GM12872 (cell line): ENCODE data around the gene MAP3K1.

Experiments used
- CTCF ChIP-seq: IDR thresholded peaks from 3 replicates; pipeline ENCODE4 v1.5.1; 2011; ENCODE audit warnings: low read depth, mild to moderate bottlenecking, low read length, moderate library complexity; ENCODE audit not compliant: insufficient read depth

Gene MAP3K1

DNA sequence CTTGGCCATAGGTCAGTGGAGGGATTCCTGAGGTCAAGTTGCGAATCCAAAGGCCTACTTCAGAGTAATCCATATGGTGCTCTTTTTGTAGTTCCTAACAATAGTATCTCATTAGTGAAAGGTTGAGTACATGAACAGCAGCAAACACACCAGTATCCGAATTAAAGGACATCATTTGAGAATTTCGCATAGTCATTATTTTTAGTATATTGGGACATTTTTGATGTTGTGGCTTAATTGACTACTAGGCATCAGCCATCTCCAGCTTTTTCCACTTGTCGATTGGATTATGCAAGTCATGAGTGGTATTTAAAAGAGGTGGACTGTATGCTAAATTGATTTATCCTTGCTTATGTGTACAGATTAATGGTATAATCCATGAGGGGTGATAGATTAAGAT, 23.7 kb downstream of the MAP3K1 start:
- no peak for TF ChIP-seq CTCF

DNA sequence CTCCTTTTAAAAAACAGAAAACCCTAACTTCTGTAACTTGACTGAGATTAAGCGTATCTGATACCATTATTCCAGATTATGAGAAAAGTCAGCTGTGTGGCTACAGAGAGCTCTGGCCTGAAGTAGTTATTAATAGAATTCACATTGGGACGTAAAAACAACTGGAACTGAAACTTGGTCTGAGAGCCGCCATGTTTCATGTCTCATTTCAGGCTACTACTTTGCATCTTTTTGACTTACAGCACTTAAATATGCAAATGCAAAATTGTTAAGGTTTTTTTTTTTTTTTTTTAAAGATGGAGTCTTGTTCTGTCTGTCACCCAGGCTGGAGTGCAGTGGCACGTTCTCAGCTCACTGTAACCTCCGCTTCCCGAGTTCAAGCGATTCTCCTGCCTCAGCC, 25.2 kb downstream of the MAP3K1 start:
- no peak for TF ChIP-seq CTCF

GRCh38 chr5:56845277-56845676, 29.9 kb downstream of the MAP3K1 start:
- TF ChIP-seq CTCF = no peak

DNA sequence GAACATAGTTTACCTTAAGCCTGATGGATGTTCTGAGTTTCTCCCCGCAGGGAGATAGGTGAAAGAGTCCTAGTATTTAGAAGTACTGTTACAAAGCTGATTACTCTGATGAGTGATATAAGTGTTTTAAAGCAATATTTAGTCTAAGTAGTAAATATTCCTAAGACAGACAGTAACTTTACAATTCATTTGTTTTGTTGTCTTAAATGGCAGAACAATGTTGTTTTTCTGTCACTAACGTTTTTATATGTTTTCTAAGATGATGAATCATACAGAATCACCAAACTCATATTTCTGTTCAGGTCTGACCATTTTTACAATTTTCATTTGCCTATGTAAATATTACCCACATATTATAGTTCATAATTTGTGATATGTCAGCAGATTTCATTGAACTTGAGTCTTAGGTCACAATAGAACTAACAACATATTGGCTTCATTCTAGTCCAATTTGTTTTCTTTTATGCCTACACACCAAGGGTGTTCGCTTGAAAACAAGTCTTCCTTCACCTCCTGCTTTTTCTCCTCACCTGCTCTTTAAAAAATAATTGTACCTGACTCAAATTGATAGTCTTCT, 30.6 kb downstream of the MAP3K1 start:
- no peak for TF ChIP-seq CTCF

DNA sequence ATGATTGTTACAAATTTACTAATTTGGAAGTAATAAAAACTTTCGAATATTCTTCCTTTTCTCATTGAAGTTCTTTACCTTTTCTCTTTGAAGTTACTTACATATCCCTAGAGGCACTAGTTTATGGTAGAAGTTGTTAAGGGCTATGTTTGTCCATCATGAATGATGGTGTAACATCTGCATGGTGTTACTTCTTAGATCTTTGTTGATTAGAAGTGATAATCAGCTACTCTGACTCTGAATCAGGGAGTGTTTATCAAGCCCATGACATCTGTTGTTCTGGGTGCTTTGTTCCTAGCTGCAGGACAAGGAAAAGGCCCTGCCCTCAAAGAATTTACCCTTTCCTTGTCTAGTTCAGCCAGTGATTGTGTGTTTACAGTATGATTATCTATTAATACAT, 32.9 kb downstream of the MAP3K1 start:
- no peak for TF ChIP-seq CTCF

DNA sequence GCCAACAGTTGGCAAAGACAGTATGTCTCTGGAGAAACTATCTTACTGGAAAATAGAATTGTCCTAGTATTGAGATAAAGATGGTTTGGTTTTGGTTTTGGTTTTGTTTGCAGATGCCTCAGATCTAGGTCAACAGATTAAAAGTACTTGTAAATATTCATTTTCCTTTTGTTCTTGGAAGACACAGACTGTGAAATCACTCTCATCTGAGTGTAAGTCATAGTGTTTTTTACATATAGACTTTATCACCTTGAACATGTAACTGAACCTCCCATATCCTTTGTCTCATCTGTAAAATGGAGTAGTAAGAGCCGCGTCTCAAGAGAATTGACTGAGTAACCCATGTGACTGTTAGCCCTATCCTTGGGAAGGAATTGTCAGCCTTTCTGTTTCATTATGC, 34.3 kb downstream of the MAP3K1 start:
- TF ChIP-seq CTCF = no peak

- TF ChIP-seq CTCF = no peak
Measured at GRCh38 chr5:56850423-56850822, 35.1 kb downstream of the MAP3K1 start.

DNA sequence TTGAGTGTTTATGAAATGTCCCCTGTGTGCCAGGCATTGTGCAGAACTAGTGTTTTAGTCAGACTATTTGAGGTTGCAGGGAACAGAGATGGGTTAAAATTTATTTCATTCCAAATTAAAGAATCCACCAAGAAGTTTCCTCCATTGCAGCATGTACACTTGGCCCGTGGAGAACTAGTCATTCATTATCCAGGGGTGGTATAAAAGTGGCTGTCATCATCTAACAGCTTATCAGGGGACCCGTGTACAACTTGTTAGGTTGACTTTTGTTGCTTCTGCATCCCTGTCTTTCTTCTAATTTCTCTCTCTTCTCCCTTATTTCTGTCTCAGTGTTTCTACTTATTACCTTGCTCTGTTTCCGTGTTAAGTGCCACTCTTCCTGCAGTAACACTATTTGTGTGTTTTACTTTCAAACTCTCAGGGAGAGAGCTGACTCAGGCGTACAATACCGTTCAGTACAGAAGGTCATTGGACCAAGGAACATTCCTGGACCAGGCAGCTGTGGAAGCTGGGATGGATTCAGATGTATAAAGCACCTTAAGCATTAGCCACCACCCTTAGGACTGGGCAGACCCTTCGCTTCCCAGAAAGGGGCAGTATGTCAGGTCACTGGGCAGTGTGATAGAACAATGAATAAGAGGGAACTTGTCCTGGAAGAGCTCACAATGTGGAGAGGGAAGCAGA, 36.1 kb downstream of the MAP3K1 start:
- no peak for TF ChIP-seq CTCF
